ENCODE measurements around the gene VTA1.

GRCh38 chr6:142173980-142174379, 26.9 kb downstream of the VTA1 start:
- TF ChIP-seq CTCF (IDR thresholded peaks at IDR 0.05 in 8 of 11, conservative IDR thresholded peaks at IDR 0.05 in 3 of 11) (no peak), POLR2AphosphoS5 (IDR thresholded peaks at IDR 0.05) (peak in 1 of 3 donors; percentile 15)
